HS-27A (cell line): ENCODE measurements around the gene TP53TG5.

Experiments
- DNase-seq: peaks from one replicate; pipeline ENCODE4 v3.0.0-alpha.2; 2012; ENCODE audit warnings: low read depth, missing footprints

TP53TG5 gene

DNA sequence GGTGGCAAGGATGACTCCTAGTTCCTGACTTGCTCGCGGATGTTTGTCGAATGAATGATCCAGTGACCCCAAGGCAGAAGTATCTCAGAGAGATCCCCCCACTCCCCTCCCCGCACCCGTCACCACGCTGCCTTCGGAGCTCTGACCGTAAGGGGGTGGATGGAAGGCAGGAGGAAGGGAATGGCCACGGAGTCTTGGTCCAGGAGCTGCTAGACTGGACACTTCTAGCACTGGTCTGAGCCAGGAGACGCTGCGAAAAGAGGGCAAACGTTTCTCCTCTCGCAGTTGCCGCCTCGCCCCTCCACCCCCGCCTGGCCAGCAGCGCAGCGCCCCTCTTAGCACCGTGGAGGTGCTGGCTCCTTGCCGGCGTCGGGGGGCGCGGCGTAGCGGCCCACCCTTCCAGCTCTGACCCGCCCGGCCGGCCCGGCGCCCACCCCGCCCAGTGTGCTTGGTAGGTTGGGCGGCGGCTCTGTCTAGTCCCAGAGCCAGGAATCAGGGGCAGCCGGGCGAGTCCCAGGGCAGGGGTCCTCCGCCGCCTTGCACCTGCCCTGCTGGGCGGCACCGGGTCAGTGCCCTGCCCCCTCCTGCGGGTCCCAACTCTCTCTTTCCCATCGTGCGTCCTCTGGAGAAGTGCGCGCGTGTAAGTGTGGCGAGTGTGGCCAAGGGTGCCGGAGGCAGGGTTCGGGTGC, 27.6 kb upstream of the TP53TG5 start:
- no peak for DNase-seq

DNA sequence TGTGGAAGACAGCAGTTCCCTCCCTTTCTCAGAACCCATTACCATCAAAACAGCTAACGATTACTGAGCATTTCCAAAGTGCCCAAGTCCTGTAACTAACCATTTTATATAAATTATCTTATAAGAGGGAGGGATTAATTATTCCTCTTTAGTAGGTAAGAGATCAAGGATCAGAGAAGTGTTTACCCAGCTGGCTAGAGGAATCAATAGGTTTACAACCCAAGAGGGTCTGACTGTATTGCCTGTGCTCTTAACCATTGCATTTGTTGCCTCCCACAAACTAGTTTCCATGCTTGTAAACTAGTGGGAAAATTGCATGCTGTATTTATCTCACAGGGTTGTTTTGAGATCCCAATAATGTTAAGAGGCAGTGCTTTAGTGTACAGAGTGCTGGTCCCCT, 26.3 kb upstream of the TP53TG5 start:
- DNase-seq: no peak

DNA sequence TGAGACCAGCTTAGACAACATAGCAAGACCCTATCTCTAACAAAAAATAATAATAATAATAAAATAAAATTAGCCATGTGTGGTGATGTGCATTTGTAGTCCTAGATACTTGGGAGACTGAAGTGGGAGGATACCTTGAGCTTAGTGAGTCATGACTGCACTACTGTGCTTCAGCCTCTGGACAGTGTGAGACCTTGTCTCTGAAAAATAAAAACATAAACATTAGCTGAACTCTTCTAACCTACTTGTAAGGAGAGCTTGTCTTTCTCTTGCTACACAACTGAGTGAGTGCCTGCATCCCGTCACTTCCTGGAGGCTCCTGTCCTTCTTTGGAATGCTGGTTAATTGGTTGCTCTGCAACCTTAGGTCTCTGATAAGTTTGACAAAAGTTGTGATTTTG, 24.8 kb upstream of the TP53TG5 start:
- DNase-seq: no peak

DNA sequence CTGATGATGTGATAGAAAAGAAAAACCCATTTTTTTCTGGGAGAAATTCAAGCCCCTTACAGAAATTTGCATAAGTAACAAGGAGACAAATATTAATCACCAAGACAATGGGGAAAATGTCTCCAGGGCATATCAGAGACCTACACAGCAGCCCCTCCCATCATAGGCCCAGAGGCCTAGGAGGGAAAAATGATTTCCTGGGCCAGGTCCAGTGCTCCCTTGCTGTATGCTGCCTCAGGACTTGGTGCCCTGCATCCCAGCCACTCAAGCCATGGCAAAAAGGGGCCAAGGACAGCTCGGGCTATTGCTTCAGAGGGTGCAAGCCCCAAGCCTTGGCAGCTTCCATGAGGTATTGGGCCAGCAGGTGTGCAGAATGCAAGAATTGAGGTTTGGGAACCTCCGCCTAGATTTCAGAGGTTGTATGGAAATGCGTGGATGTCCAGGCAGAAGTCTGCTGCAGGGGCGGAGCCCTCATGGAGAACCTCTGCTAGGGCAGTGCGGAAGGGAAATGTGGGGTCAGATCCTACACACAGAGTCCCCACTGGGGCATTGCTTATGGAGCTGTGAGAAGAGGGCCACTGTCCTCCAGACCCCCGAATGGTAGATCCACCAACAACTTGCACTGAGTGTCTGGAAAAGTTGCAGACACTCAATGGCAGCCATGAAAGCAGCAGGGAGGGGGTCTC, 22.4 kb upstream of the TP53TG5 start:
- DNase-seq: no peak

DNA sequence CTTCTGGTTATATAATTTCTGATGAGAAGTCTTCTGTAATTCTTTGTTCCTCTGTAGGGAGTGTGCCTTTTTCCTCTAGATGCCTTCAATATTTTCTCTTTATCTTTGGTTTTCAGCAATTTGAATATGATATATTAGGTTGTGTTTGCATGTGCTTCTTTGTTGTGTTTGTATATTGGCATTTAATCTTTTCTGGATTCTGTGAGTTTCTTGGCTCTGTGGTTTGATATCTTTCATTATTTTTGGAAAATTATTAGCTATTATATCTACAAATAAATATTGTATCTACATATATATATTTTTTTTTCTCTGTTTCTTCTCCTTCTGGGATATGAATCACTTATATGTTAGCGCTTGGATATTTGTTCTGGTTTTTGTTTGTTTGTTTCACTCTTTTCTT, 20.9 kb upstream of the TP53TG5 start:
- DNase-seq: no peak

DNA sequence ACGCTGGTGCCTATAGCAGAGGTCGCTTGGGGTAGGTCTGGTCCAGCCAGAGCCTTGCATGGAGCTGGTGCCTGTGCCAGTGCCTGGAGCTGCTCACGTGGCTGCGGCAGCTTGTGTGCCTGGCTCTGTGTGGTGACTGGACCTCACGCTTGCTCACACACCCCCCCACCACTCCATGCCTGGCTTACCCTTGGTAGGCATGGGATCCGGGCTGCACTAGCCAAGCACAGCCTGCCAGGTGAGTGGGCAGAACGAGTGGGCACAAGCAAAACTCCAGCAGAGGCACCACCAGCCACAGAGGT, 16.9 kb upstream of the TP53TG5 start:
- no peak for DNase-seq

DNA sequence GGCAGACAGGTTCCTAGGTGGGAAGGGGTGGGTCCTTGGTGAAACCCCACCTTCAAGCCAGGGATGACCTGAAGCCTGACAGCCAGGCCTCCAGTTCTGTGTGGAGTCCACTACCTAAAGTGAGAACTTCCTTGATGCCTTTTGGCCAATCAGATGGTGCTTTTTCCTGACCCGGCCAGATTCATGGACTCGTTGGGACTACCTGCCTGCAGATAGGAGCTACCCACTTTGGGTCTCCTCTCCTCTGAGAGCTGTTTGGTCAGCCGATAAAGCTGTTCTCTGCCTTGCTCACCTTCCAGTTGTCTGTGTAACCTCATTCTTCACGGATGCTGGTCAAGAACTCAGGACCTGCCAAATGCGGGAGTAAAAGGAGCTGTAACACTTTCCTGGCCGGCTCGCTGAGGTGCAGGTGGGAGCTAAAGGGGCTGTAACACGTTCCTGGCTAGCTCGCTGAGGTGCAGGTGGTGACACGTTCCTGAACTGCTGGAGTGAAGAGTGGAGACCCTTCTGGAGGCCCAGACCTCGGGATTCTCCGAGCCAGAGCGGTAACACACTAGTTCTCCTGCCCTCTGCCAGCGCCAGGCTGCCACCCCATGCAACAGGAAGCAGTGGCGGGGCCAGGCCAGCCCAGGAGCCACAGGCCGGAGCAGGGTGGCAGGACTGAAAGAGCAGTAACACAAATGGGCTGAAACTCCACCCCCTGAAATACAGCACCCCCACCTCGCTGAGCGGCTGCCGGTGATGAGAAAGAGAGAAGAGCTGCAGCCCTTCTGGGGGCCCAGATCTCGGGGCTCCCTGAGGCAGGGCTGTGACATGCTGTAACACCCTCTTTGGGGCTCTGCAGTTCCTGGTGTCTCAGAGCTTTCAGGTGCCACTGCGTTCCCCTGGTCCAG, 16.3 kb upstream of the TP53TG5 start:
- no peak for DNase-seq

DNA sequence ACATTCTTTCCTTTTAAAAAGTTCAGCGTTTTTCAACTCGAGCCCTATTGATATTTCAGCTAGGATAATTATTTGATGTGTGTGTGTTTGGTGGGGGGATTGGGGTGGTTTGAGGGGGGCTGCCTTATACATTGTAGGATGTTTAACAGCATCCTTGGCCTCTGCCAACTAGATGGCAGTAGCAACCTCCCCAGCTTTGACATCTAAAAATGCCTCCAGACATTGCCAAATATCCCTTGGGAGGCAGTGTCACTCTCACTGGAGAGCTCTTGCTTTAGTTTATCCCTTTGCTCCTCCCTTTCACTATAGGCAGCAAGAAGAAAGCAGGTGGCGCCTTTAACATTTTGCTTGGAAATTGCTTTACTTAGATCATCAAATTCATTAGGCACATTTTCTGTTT, 14.6 kb upstream of the TP53TG5 start:
- DNase-seq: no peak

DNA sequence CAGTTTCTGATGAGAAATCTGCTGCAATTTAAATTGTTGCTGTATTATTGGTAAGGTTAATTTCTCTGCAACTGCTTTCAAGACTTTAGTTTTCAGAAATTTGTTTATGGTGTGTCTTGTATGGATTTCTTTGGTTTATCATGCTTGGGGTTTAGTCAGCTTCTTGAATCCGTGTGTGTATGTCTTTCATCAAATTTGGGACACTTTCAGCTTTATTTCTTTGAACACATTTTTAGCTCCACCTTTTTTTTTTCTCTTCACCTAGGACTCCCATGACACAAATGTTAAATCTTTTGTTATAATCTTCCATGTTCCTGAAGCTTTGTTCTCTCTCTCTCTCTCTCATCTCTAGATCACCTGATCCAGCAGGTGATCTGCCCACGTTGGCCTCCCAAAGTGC, 13.4 kb upstream of the TP53TG5 start:
- no peak for DNase-seq

DNA sequence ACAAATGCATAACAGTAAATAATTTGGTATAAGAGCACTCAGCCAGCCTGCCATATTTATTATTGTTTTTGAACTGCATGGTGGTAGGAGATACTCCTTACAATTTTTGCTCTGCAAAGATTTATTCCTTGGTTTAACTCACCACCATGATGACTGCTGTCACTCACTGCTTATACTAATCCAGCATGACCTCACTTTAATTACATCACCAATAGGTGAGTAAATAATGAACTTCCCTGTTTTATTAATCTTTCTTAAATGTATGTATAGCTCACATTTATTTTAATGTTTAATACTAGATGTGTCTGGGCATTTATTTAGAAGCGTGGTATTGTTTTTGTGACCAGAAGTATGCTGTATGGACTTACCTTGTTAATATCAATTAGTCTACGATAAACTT, 12.8 kb upstream of the TP53TG5 start:
- DNase-seq: no peak

DNA sequence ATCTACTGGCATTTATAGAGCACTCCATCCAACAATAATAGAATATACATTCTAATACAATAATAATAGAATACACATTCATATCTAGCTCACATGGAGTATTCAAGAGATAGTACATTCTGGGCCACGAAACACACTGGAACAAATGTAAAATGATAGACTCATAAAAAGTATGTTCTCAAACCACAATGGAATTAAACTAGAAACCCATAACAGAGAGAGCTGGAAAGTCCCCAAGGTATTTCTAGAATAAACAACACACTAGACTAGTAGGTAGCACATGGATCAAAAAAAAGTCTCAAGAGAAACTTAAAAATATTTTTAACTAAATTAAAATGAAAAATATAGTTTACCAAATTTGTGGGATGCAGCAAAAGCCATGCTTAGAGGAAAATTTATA, 9.1 kb upstream of the TP53TG5 start:
- no peak for DNase-seq

DNA sequence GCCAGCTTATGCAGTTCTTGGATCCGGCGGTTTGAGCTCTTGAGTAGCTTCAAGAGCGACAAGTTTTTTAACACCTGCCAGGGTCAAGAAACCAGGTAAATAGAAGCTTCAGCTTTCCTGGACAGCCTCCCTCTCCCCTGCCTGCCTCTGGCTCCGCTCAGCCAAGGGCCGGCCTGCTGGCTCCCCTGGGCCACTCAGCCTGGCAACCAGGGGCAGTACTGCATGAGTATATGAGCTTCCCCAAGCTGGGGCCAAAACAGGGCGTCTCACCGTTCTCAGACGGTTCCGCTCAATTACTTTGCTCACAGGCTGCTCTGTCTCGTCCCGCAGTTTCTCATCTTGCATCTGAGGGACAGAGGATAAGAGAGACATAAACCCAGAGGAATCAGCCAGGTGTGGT, 856 bp downstream of the TP53TG5 start:
- DNase-seq: no peak

DNA sequence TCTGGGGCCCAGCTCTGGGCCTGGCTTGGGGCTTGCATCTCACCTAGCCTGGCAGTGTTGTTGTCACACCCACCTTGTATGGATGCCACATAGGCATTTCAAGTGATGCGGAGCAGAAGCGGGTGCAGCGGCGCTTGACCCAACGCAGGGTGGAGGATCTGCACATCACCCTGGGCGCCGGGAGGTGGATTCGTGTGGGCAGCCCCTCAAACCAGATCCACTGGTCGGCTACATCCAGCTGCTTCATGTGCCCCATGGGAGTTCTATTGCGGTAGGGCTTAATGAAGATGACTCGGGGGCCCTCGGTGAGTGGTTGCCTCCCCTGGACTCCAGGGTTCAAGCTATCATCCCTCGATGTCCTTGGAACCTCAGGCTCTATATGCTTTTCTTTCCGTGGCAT, 3.2 kb downstream of the TP53TG5 start:
- DNase-seq: no peak

DNA sequence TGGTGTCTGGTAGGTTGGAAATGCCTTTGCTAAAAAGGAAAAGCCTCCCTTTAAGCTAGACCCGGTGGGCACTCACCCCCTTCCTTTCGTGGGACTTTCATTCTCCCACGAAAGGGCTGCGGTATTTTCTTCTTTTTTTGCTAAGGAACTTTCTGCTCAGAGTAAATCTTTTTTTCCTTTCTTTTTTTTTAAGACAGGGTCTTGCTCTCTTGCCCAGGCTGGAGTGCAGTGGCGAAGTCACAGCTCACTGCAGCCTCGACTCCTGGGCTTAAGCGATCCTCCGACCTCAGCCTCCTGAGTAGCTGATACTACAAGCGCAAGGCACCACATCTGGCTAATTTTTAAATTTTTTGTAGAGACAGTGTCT, 4.0 kb downstream of the TP53TG5 start:
- DNase-seq: no peak

DNA sequence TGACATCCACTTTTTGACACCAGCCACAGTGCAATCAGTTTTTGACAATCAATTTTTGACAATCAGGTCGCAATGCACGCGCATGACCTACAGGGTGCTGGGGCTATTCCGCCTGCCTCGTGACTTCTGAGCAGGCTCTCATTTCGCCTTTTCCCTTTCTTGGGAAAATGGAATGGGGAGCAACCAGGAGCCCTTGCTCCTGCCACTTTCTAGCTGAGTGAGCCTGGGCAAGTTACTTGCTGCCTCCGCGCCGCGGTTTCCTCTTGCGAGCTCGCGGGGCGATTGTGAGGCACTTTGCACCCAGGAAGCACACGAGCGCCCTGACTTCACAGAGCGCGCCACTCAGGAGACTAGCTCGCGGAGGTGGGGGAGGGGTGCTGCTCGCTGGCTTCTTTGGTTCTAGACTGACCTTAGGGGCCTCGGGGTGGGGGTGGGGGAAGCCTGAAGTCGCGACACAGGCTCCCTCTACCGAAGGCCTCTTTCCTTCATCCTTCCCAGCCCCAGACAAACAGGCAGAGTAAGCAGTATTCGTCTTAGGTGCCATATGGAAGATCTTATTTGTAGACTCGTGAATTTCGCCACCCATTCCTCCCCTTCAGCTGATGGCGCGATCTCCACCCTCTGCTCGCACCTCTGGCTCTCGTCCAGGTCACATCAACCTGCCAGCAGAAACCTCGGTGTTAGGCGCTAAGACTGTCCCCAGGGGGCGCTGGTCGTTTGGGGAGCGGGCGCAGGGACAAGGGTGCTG, 4.6 kb downstream of the TP53TG5 start:
- no peak for DNase-seq

DNA sequence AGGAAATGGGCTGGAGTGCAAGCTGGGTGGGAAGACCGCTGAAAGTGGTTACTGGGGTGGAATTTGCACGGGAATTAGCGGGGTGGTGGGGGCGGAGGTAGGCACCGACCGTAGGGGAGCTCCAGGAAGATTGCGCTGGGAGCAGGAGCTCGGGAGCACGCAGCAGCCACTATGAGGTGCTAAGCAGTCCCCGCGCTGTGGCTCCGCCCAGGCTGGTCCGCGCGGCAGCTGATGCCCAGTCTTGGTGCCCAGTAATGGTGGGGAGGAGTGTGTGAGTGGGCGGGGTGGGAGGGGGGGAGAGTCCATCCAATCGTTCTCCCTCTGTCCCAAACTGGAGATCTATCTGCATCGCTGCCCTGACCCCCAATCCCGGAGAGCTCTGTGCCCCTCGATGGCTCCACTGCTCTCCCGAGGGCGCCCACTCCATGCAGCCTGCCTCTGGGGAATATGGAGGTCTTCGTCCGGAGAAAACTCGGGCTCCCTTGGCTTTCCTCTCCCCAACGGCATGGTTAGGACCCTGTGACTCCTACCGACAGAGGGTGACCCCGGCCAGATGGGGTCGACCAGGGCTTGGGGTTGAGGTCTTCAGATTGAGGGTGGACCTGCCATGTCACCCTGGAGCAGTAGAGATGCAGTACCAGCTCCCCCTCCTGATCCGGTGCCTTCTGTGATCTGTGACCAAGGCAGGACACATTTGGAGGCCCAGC, 5.3 kb downstream of the TP53TG5 start:
- no peak for DNase-seq

DNA sequence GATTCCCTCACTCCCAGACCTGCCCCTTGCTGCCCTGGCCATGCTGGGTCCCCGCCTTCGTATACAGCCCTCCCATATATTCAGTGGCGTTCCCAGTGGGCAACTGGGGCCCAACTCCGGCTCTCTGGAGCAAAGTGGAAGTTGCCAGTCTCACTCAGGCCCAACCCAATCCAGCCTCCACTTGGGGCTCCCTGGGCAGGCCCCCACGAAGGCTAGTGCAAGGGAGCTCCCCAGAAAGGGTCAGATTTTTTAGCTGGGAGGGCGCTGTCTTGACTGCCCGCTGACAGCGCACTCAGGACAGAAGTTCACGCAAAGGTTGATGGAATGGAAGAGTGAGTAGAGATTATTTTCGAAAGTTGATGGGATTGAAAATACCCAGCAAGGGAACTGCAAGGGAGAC, 5.9 kb downstream of the TP53TG5 start:
- DNase-seq: no peak

DNA sequence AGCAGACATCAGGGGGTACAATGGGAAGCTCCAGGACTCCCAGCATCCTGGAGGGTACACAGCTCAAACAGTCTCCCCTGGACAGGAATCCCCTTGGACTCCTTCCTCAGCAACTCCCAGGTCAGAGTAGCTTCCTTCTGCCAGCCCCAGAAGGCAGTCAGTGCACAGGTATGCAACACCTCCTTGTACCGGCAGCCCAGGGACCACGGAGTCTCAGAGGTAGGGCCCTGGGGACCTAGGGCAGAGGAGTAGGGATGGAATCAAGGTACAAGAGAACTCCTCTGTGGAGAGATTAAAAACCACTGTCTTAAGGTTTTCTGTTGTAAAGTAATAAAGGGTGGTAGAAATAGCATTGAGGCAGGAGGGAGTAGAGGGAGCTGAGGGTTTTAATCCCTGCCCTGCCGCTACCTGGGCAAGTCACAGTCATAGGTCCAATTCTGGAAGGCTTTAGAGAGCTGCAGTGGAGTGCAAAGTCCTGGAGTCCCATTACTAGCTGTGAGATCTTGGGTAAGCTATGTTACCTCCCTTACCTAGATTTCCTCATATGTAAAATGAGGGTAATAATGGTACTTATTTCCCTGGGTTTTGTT, 7.5 kb downstream of the TP53TG5 start:
- DNase-seq: no peak

DNA sequence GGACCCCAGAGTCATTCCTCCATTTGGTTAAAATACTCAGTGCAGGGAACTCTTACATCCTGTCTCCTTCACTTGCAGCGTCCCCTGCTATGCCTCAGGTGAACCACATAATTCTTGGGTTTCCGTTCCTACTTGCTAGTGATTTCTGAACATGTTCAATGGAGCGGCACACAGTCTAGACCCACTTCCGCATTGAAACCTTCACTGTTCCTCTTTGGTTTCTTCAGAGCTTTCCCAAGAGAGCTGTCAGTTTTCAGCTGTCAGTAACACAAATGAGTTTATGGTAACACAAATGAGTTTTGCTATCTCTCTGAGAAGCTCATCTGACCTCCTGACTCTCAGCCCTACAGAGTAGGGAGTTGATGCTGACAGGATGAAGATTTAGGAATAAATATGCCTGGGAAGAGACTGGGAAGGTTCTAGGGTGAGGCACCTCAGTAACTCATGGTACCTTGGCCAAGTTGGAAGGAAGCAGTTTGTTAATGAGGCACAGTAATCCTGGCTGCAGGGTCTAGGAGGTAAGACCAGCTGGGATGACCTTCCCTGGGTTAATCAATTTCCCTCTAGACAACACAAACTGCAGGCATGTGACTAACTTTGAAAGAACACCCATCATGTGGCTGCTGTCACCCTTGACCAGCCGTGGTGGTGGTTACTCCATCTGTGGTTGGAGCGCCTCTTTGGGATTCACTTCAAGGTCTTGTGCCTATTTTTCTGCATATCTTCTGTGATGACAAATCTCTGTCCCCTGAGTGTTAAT, 9.7 kb downstream of the TP53TG5 start:
- DNase-seq: no peak

DNA sequence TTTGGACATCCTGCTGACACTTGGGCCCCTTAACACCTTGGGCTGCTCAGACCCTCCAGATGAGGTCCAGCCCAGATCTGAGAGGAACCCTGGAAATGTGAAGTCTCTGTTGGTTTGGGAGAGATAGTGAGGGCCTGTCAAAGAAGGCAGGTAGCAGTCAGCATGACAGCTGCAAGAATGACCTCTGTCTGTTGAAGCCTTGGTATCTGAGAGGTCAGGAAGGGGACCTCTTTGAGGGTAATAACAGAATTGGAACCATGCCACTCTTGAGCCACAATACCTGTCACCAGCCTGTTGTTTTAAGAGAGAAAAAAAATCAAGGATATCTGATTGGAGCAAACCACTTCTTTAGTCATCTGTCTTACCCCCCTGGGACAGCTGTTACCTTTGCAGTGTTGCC, 11.0 kb downstream of the TP53TG5 start:
- DNase-seq: no peak

DNA sequence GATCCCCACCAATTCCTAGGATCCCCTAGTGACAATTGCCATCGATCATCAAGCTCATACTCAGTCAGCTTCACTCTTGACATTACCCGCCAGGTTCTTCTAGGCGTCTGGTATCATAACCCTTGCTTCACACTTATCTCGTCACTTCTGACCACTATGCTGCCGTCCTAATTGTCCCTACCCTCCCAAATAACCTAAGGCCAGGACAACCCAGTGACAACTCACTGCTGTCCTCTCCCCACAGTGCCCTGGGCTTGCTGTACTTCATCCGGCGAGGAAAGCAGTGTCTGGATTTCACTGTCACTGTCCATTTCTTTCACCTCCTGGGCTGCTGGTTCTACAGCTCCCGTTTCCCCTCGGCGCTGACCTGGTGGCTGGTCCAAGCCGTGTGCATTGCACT, 11.5 kb downstream of the TP53TG5 start:
- DNase-seq: no peak
